ENCODE results near the gene NPR3.

NPR3 gene, protein sequence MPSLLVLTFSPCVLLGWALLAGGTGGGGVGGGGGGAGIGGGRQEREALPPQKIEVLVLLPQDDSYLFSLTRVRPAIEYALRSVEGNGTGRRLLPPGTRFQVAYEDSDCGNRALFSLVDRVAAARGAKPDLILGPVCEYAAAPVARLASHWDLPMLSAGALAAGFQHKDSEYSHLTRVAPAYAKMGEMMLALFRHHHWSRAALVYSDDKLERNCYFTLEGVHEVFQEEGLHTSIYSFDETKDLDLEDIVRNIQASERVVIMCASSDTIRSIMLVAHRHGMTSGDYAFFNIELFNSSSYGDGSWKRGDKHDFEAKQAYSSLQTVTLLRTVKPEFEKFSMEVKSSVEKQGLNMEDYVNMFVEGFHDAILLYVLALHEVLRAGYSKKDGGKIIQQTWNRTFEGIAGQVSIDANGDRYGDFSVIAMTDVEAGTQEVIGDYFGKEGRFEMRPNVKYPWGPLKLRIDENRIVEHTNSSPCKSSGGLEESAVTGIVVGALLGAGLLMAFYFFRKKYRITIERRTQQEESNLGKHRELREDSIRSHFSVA

GRCh38 chr5:32710550-32711361, at the start of gene NPR3:
TSS of gene NPR3 (plus strand) at chr5:32711321. CDS start at chr5:32711777, 456 bp downstream.
- DNase-seq, result no peak

GRCh38 chr5:32664523-32664922, 46.6 kb upstream of the NPR3 start:
- DNase-seq, result no peak

GRCh38 chr5:32668552-32668951, 42.6 kb upstream of the NPR3 start:
- no peak for DNase-seq

DNA sequence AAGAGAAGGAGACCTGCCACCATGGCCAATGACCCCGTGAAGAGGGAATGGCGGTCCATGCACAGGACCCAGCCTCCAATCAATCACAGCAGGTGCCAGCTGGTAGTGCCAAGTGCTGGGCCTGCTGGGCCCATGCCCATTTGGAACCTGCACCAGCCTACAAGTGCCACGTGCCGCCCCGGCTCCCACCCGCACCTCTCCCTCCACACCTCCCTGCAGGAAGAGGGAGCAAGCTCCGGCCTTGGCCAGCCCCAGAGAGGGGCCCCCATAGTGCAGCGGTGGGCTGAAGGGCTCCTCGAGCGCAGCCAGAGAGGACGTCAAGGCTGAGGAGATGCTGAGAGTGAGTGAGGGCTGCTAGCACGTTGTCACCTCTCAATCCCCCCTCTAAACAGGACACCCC, 37.8 kb upstream of the NPR3 start:
- DNase-seq, result no peak

- DNase-seq, result no peak
Measured at GRCh38 chr5:32677023-32677422, 34.1 kb upstream of the NPR3 start.

- DNase-seq, result no peak
Measured at GRCh38 chr5:32678472-32678871, 32.6 kb upstream of the NPR3 start.

GRCh38 chr5:32679218-32679617, 31.9 kb upstream of the NPR3 start:
- DNase-seq, result no peak

DNA sequence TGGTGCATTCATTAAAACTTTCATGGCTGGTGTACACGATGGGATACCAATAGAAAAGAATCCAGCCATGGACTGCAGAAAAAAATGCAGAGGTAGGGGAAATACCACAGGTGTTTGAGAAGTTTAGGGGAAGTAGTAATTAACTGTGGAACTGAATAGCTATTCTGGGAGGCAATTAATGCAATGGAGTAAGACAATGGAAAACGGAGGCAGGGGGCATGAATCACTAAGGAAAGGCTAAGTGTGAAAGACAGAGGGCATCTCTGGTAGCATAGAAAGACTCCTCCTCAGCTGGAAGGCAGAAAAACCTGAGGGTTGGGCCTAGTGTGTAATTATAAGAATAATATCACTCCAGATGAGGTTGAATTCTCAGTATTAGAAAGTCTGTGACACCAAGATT, 30.9 kb upstream of the NPR3 start:
- DNase-seq, result no peak

- DNase-seq, result no peak
Measured at GRCh38 chr5:32683125-32683524, 28.0 kb upstream of the NPR3 start.

DNA sequence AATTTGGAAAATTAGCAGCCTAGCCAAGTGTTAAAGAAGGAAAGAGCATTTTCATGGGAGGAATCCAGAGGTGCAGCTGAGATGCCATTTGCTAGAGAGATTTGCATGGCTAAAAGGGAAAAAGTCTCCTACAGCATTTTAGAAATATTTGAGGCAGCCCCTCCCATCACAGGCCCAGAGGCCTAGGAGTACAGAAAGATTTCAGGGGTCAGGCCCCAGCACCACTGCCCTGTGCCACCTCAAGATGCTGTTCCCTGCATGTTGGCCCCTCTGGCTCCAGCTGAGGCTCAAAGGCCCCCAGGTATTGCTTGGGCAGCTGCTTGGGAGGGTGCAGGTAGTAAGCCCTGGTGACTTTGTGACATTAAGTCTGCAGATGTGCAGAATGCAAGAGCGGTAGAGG, 26.9 kb upstream of the NPR3 start:
- no peak for DNase-seq

- no peak for DNase-seq
Measured at GRCh38 chr5:32686799-32687498, 24.2 kb upstream of the NPR3 start.

GRCh38 chr5:32687499-32687831, 23.7 kb upstream of the NPR3 start:
- peak; percentile 36 for DNase-seq

- no peak for DNase-seq
Measured at GRCh38 chr5:32690153-32690552, 21.0 kb upstream of the NPR3 start.

DNA sequence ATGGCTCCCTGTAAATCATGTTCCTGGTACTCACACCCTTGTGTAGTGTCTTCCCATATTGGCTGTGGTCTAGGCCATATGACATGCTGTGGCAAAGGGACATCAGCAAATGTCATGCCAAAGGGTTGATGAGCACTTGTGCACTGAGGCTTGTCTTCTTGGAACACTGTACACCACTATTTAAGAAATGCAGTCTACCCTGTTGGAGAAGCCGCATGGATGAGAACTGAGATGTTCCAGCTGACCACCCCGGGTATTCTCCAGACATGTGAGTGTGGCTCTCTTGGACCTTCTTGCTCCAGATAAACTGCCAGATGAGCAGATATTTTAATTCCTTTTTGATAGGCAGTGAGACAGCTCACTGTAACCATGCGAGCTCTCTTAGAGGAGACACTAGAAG, 20.5 kb upstream of the NPR3 start:
- no peak for DNase-seq

- no peak for DNase-seq
Measured at GRCh38 chr5:32692036-32692746, 18.9 kb upstream of the NPR3 start.

GRCh38 chr5:32703957-32704356, 7.2 kb upstream of the NPR3 start:
- DNase-seq, result no peak

- DNase-seq, result peak; percentile 21
Measured at GRCh38 chr5:32707418-32707997, 3.6 kb upstream of the NPR3 start.

DNA sequence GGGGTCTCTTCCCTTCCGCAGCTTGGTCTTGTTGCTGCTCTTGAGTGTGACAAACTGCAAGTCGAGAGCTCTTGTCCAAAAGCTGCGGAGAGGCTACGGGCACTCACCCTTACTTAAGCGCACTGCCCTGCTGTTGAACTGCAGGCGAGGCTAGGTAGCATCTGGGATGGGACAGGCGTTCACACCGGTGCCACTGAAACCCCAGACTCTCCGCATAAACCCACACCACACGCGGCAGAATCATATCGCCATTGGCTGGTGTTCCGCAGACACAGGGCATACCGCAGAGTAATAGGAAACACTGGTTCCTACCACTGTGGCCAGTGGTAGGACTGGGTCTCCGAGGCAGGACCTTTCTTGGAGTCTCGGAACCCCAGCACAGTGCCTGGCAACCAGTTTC, 2.2 kb upstream of the NPR3 start:
- no peak for DNase-seq

DNA sequence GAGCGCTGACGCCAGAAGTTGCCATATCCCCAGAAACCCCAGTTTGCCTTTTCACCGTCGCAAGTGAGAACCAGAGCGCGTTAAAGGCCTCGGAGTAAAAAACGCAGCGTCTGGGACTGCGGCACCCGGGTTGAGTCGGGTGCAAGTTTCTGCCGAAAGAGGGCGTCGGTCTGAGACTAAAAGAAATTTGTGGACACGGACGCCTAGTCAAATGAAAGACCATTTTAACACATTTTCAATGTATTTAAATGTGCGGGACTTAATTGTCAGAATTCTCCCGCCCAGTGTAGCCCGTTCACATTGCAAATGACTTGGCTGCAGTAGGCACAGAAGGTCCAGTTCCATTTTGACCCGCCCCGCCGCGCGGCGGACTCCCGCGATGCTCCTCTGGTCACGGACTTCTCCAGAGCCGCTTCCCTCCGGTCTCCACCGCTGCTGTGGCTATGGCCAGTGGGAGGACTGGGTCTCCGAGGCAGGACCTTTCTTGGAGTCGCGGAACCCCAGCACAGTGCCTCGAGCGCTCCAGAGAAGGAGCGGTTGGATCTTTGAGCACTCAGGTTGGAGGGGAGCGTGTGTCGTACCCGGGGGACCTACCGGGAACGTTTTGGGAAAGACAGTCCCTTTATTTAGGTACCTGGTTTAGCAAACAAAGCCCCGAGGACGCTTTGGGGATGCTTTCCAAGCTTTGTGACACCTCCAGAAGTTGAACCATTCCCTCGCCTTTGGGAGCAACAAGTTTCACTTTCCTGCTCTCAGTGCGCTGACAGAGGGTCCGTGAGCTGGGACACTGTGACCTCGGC, 1.2 kb upstream of the NPR3 start:
- peak; percentile 53 for DNase-seq

GRCh38 chr5:32711362-32711680, 200 bp downstream of the NPR3 start:
- DNase-seq, result no peak

- DNase-seq, result no peak
Measured at GRCh38 chr5:32711681-32712480, 760 bp downstream of the NPR3 start.
